Lower lobe of right lung (tissue), 2 donors: ENCODE results near the gene GTF2F1. TPM values are rescaled to one million over a fixed set of nuclear protein-coding genes. Genes with fewer than 3 reads are reported as not detected.

Experiments
- ATAC-seq, 2 donors: fragments of 200-7000 bp; cut with Tn5 transposase; one replicate each; pipeline ENCODE4 v1.9.1; 2020 to 2022; ENCODE audit warnings: mild to moderate bottlenecking in 2 of 2, moderate library complexity in 2 of 2
- DNase-seq: peaks from one replicate; pipeline ENCODE4 v3.0.0-alpha.2; 2020
- H3K27ac ChIP-seq: fragments of 200-600 bp; one replicate; pipeline ENCODE4 v1.8.0; 2022
- H3K27me3 ChIP-seq: fragments of 200-600 bp; one replicate; pipeline ENCODE4 v1.8.0; 2022; ENCODE audit warnings: low read depth
- H3K36me3 ChIP-seq: fragments of 200-600 bp; one replicate; pipeline ENCODE4 v1.8.0; 2022; ENCODE audit warnings: mild to moderate bottlenecking
- H3K4me1 ChIP-seq: fragments of 200-600 bp; one replicate; pipeline ENCODE4 v1.8.0; 2022
- H3K4me3 ChIP-seq: fragments of 200-600 bp; one replicate; pipeline ENCODE4 v1.8.0; 2022; ENCODE audit warnings: mild to moderate bottlenecking
- H3K9me3 ChIP-seq: fragments of 200-600 bp; one replicate; pipeline ENCODE4 v1.8.0; 2022
- intact Hi-C: fragments of 100-400 bp; cut with DNase I; formaldehyde crosslinking; loops from one replicate; pipeline ENCODE4 v1.11.0; 2022
- total RNA-seq: library from RNA; stranded (reverse); fragmentation: NEBNext Ultra II Directional; extraction: Animal tissue kit (Norgen Biotek cat#: 25700); gene quantifications from one replicate; pipeline ENCODE4 v1.2.1, GENCODE V29; 2021
- TF ChIP-seq, protein P1 (sequence below): fragments of 200-600 bp; IDR thresholded peaks from one replicate; pipeline ENCODE4 v1.8.0; 2022; ENCODE audit warnings: antibody characterized with exemption, mild to moderate bottlenecking
- donor health status: DM: no; HTN: yes; CAD: no; lungs with severe emphysema.

GTF2F1 gene
- total RNA-seq, 1 donor from 2014 or later: 49.4 TPM

DNA sequence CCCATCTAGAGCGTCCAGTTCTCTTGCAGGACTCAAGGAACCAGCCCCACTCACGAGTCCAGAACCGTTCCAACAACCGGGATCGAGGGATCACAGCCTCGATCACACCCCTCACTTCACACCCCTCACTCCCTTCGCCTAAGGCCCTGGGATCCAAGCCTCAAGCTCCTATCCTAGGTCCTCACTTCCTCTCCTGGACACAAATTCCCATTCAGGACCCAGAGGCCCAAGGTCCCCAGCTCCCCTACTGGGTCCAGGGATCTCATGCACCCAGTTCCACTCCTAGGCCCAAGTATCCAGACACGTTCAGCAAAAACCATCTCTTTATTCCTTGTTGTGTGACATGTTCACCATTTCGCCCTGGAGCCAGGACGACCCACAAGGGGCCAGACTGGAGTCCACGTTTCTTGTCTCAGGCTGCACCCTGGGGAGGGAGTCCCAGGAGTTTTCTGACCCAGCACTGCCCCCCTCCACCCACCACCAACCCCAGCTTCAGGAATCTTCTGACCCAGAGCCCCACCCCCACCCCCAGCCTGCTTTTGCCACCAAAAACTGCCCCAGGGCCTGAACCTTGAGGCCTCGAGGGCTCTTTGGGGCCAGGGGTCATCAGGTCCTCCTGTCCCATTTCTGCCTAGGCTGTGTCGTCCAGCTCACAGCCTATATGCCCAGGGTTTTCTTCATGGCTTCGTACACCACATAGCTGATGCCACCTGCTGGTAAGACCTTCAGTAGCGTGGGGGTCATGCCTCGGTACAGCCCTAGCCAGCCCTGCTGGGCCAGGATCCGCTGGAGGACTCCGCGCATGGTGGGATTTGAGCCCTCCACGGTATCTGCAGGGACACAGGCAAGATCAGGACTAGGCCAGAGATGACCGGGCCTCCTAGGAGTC lies 33.0 kb upstream of the GTF2F1 start:
- Histone ChIP-seq H3K27ac (peak overlapping the region; percentile 78), H3K27me3 (no peaks in the 10 kb centered on the region), H3K4me3 (peak overlapping the region; percentile 45), H3K36me3 (peaks cover 12% of the 10 kb centered on the region), H3K9me3 (no peaks in the 10 kb centered on the region), H3K4me1 (peaks cover 20% of the 10 kb centered on the region)
- DNase-seq (no peak), ATAC-seq (no peak)
- intact Hi-C loops: no loop called here
- TF ChIP-seq, protein P1, sequence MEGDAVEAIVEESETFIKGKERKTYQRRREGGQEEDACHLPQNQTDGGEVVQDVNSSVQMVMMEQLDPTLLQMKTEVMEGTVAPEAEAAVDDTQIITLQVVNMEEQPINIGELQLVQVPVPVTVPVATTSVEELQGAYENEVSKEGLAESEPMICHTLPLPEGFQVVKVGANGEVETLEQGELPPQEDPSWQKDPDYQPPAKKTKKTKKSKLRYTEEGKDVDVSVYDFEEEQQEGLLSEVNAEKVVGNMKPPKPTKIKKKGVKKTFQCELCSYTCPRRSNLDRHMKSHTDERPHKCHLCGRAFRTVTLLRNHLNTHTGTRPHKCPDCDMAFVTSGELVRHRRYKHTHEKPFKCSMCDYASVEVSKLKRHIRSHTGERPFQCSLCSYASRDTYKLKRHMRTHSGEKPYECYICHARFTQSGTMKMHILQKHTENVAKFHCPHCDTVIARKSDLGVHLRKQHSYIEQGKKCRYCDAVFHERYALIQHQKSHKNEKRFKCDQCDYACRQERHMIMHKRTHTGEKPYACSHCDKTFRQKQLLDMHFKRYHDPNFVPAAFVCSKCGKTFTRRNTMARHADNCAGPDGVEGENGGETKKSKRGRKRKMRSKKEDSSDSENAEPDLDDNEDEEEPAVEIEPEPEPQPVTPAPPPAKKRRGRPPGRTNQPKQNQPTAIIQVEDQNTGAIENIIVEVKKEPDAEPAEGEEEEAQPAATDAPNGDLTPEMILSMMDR: no peak

GRCh38 chr19:6424939-6425731 lies 32.2 kb upstream of the GTF2F1 start:
- H3K4me1 ChIP-seq: peaks cover 20% of the 10 kb centered on the region
- peak overlapping the region; percentile 78 for H3K27ac ChIP-seq
- intact Hi-C loops: no loop called here
- ATAC-seq (peak; percentile 96 to 97), DNase-seq (peak; percentile 99)
- TF ChIP-seq, protein P1: peak; percentile 11
- no peaks in the 10 kb centered on the region for H3K9me3 ChIP-seq
- peak overlapping the region; percentile 83 for H3K4me3 ChIP-seq
- peaks cover 21% of the 10 kb centered on the region for H3K36me3 ChIP-seq
- no peaks in the 10 kb centered on the region for H3K27me3 ChIP-seq

GRCh38 chr19:6424195-6424938 lies 31.4 kb upstream of the GTF2F1 start, which contains the start of gene KHSRP:
Gene KHSRP, minus strand, starts transcription at chr19:6424811. Its CDS starts 110 bp downstream, at chr19:6424701.
- peaks cover 20% of the 10 kb centered on the region for H3K4me1 ChIP-seq
- ATAC-seq: no peak
- peaks cover 28% of the 10 kb centered on the region for H3K36me3 ChIP-seq
- no peak for DNase-seq
- TF ChIP-seq, protein P1: no peak
- H3K9me3 ChIP-seq: no peaks in the 10 kb centered on the region
- H3K27ac ChIP-seq: peak within 1 kb of the TSS; percentile 78
- H3K27me3 ChIP-seq: no peaks in the 10 kb centered on the region
- H3K4me3 ChIP-seq: peak within 1 kb of the TSS; percentile 83
- intact Hi-C loops: no loop called here

DNA sequence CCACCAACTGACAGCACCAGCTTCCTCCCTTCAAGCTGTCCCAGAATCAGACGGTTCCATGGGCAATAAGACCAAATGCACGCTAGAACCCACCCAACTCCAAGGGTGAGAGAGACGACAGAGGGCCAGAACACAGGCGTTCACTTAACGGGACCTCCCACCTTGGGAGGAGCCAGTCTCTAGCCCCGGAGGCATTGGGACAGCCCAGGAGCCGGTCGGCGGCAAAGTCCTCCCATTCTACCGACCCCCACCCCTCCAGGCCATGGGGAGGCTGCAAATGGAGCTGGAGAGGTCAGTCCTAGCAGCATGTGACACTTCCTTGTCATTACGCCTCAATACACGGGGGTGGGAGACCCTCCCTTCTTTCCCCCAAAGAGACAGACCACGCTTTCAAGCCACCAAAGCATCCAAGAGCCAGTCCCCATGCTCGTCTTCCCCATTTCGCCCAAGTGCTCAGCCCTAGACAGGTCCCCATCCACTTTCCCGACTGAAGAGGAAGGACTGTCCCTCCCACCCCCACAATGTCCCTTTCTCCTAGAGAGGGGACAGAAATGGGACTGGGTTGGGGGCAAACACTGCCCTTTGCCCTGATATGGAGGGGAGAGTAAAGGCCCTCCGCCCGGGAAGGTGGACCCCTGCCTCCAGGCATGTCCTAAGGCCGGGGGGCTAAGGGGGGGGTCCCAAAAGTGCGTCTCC lies 30.7 kb upstream of the GTF2F1 start:
- Histone ChIP-seq H3K36me3 (peaks cover 35% of the 10 kb centered on the region), H3K27me3 (no peaks in the 10 kb centered on the region), H3K9me3 (no peaks in the 10 kb centered on the region), H3K4me3 (peak overlapping the region; percentile 83), H3K27ac (peak overlapping the region; percentile 73), H3K4me1 (peaks cover 20% of the 10 kb centered on the region)
- TF ChIP-seq, protein P1: no peak
- ATAC-seq (no peak), DNase-seq (no peak)
- intact Hi-C loops: no loop called here
